ENCODE results near the gene EXOC4.

DNA sequence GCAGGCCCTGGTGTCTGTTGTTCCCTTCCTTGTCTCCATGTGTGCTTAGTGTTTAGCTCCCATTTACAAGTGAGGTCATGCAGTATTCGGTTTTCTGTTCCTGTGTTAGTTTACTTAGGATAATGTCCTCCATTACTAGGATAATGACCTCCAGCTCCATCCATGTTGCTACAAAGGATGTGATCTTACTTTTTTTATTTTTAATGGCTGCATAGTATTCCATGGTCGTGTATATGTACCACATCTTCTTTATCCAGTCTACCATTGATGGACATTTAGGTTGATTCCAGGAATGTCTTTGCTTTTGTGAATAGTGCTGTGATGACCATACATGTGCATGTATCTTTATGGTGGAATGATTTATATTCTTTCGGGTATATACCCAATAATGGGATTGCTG, 333.4 kb downstream of the EXOC4 start:
- TF ChIP-seq, protein P1, sequence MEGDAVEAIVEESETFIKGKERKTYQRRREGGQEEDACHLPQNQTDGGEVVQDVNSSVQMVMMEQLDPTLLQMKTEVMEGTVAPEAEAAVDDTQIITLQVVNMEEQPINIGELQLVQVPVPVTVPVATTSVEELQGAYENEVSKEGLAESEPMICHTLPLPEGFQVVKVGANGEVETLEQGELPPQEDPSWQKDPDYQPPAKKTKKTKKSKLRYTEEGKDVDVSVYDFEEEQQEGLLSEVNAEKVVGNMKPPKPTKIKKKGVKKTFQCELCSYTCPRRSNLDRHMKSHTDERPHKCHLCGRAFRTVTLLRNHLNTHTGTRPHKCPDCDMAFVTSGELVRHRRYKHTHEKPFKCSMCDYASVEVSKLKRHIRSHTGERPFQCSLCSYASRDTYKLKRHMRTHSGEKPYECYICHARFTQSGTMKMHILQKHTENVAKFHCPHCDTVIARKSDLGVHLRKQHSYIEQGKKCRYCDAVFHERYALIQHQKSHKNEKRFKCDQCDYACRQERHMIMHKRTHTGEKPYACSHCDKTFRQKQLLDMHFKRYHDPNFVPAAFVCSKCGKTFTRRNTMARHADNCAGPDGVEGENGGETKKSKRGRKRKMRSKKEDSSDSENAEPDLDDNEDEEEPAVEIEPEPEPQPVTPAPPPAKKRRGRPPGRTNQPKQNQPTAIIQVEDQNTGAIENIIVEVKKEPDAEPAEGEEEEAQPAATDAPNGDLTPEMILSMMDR (conservative IDR thresholded peaks at IDR 0.05) = no peak
- no peak for TF ChIP-seq ZFX (IDR thresholded peaks at IDR 0.05)
